Ovary (tissue), 9 donors: ENCODE data around the gene ALAD. TPM values are rescaled to one million over a fixed set of nuclear protein-coding genes. Genes with fewer than 3 reads are reported as not detected.

Experiments used
- DNase-seq, 5 donors: peaks; one replicate each; pipeline ENCODE4 v3.0.0-alpha.2; 2019 to 2020
- H3K27ac ChIP-seq, 2 donors: fragments of 200-600 bp; one replicate each; pipeline versions ENCODE4 v1.5.1 to v1.8.0; 2019 to 2022
- H3K27me3 ChIP-seq: fragments of 200-600 bp; one replicate; pipeline ENCODE4 v1.8.0; 2022
- H3K36me3 ChIP-seq: fragments of 200-600 bp; sonication (generic); one replicate; pipeline ENCODE4 v1.5.1; 2019
- H3K4me1 ChIP-seq: one replicate; pipeline ENCODE4 v1.8.1; 2013; ENCODE audit warnings: mild to moderate bottlenecking, moderate library complexity; ENCODE audit not compliant: insufficient read depth
- H3K4me3 ChIP-seq: fragments of 200-600 bp; sonication (generic); one replicate; pipeline ENCODE4 v1.5.1; 2017
- H3K9me3 ChIP-seq, 2 donors: fragments of 200-600 bp in 1 of 2; sonication (generic) in 1 of 2; one replicate each; pipeline versions ENCODE4 v1.5.1 to v1.8.1; 2013 to 2019; ENCODE audit warnings: mild to moderate bottlenecking in 1 of 2, moderate library complexity in 1 of 2
- CTCF ChIP-seq, 3 donors: fragments of 450-650 bp in 2 of 3; fragments of 200-600 bp in 1 of 3; IDR thresholded peaks; one replicate each; pipeline versions ENCODE4 v1.5.1 to v1.8.0; 2016 to 2022; ENCODE audit warnings: antibody characterized with exemption in 3 of 3, mild to moderate bottlenecking in 1 of 3
- EP300 ChIP-seq: sonication (generic); formaldehyde crosslinking; IDR thresholded peaks from one replicate; pipeline ENCODE4 v1.6.1; 2017; ENCODE audit warnings: antibody characterized with exemption
- POLR2A ChIP-seq: fragments of 450-650 bp; IDR thresholded peaks from one replicate; pipeline ENCODE4 v1.6.1; 2017; ENCODE audit warnings: antibody characterized with exemption, mild to moderate bottlenecking, moderate library complexity
- WGBS, 3 donors: extraction: QIAGEN DNeasy Blood & Tissue Kit in 1 of 3; methylation state at CpG; one replicate each; pipeline versions ENCODE4 v1.1.5 to v1.1.7; 2013 to 2017; 5-methylcytosine and 5-hydroxymethylcytosine counted together
- intact Hi-C, 4 donors: fragments of 100-400 bp; cut with DNase I; formaldehyde crosslinking; loops; one replicate each; pipeline versions ENCODE4 v1.11.0 to v1.15.1; 2022 to 2023
- polyA plus RNA-seq, 2 donors: library from polyadenylated mRNA; stranded (reverse); fragments of 200-250 nt in 1 of 2; fragments of 350-450 nt in 1 of 2; fragmentation: Illumina TruSeq in 1 of 2; extraction: RNeasy Lipid Tissue Mini Kit (QIAGEN cat#74804) in 1 of 2; gene quantifications; one replicate each; pipeline ENCODE4 v1.2.3, GENCODE V29; 2013 to 2014
- total RNA-seq, 7 donors: library from RNA; depleted of rRNA in 2 of 7; stranded (reverse); fragments of >200 nt in 2 of 7; fragmentation: NEBNext Ultra II Directional in 3 of 7; extraction: Animal tissue kit (Norgen Biotek cat#: 25700) in 3 of 7; gene quantifications; one replicate each; pipeline versions ENCODE4 v1.1.0 to v1.2.4, GENCODE V29; 2016 to 2023
- donor health status: DM: no; HTN: no; CAD: no; lungs with moderate emphysema.
- donor health status: DM: no; HTN: no; CAD: no.
- donor health status: Bipolar disorder and iron deficiency.
- donor health status: DM: yes; HTN: yes; CAD: no.
- donor health status: DM: no; HTN: no; CAD: no.
- donor health status: DM: yes; HTN: yes; CAD: no.

ALAD gene
- total and polyA plus RNA-seq, 9 donors: 14.3 to 59.3 (median 43.8) TPM

GRCh38 chr9:113361304-113362018 is 39.6 kb downstream of the ALAD start:
- 26 to 44% (median 37%) methylated on average over 7 of the region's 7 CpGs for WGBS, 3 donors
- Histone ChIP-seq H3K4me1 (no peaks in the 10 kb centered on the region), H3K27me3 (no peaks in the 10 kb centered on the region), H3K9me3 (no peaks in the 10 kb centered on the region), H3K36me3 (no peaks in the 10 kb centered on the region), H3K4me3 (no peak overlapping the region), H3K27ac (no peak overlapping the region)
- intact Hi-C loops: no loop called here
- TF ChIP-seq CTCF (IDR thresholded peaks at IDR 0.05): no peak
- no peak for TF ChIP-seq EP300
- TF ChIP-seq POLR2A: no peak
- no peak for DNase-seq

- DNase-seq: no peak
- 87 to 91% (median 90%) methylated on average over 15 of the region's 15 CpGs for WGBS, 3 donors
- Histone ChIP-seq H3K27ac (no peak overlapping the region), H3K27me3 (no peaks in the 10 kb centered on the region), H3K4me1 (no peaks in the 10 kb centered on the region), H3K9me3 (no peaks in the 10 kb centered on the region), H3K4me3 (no peak overlapping the region), H3K36me3 (no peaks in the 10 kb centered on the region)
- intact Hi-C loops: no loop called here
- TF ChIP-seq CTCF (IDR thresholded peaks at IDR 0.05): no peak
- TF ChIP-seq POLR2A: no peak
- no peak for TF ChIP-seq EP300
Measured at GRCh38 chr9:113360242-113360842, 40.7 kb downstream of the ALAD start.

- intact Hi-C loops: no loop called here
- Histone ChIP-seq H3K4me3 (no peak overlapping the region), H3K27me3 (no peaks in the 10 kb centered on the region), H3K9me3 (no peaks in the 10 kb centered on the region), H3K4me1 (no peaks in the 10 kb centered on the region), H3K36me3 (no peaks in the 10 kb centered on the region), H3K27ac (no peak overlapping the region)
- DNase-seq: no peak
- no peak for TF ChIP-seq EP300
- TF ChIP-seq POLR2A: no peak
- TF ChIP-seq CTCF (IDR thresholded peaks at IDR 0.05): no peak
- 76 to 89% (median 86%) methylated on average over 1 of the region's 1 CpG for WGBS, 3 donors
Measured at GRCh38 chr9:113359385-113359784, 41.7 kb downstream of the ALAD start.

- no peaks in the 10 kb centered on the region for H3K9me3 ChIP-seq
- no peaks in the 10 kb centered on the region for H3K27me3 ChIP-seq
- no peak overlapping the region for H3K4me3 ChIP-seq
- H3K36me3 ChIP-seq: no peaks in the 10 kb centered on the region
- no peak for DNase-seq
- WGBS, 3 donors: 59 to 70% (median 61%) methylated on average over 7 of the region's 7 CpGs
- no peak for TF ChIP-seq CTCF (IDR thresholded peaks at IDR 0.05)
- no peak for TF ChIP-seq EP300
- TF ChIP-seq POLR2A: no peak
- intact Hi-C loops: no loop called here
- no peaks in the 10 kb centered on the region for H3K4me1 ChIP-seq
- no peak overlapping the region for H3K27ac ChIP-seq
Measured at GRCh38 chr9:113356686-113357292, 44.3 kb downstream of the ALAD start.
